Spinal cord (tissue), 10 donors: ENCODE results near the gene NEURL1B. TPM values are rescaled to one million over a fixed set of nuclear protein-coding genes. Genes with fewer than 3 reads are reported as not detected.

Experiments used
- DNase-seq, 6 donors: peaks; one replicate each; pipeline versions ENCODE4 v3.0.0 to v3.0.0-alpha.2; 2013 to 2015; ENCODE audit warnings: low spot score in 6 of 6, low read depth in 4 of 6
- H3K27ac ChIP-seq: one replicate; pipeline ENCODE4 v1.5.1; 2013; ENCODE audit warnings: low read depth, low read length, control low read depth
- H3K27me3 ChIP-seq: one replicate; pipeline ENCODE4 v1.6.1; 2013; ENCODE audit warnings: low read length; ENCODE audit not compliant: control insufficient read depth, insufficient read depth
- H3K36me3 ChIP-seq: one replicate; pipeline ENCODE4 v1.6.1; 2013; ENCODE audit warnings: low read length; ENCODE audit not compliant: control insufficient read depth, insufficient read depth
- H3K4me1 ChIP-seq: one replicate; pipeline ENCODE4 v1.6.1; 2013; ENCODE audit warnings: low read length; ENCODE audit not compliant: control insufficient read depth, insufficient read depth
- H3K4me3 ChIP-seq: one replicate; pipeline ENCODE4 v1.5.1; 2013; ENCODE audit warnings: low read depth, low read length, control low read depth
- H3K9me3 ChIP-seq: one replicate; pipeline ENCODE4 v1.6.1; 2013; ENCODE audit warnings: low read length; ENCODE audit not compliant: control insufficient read depth, insufficient read depth
- WGBS: methylation state at CpG from one replicate; pipeline ENCODE4 v1.1.5; 2013; ENCODE audit warnings: missing lambda C conversion rate; ENCODE audit not compliant: insufficient coverage; 5-methylcytosine and 5-hydroxymethylcytosine counted together
- polyA plus RNA-seq, 2 donors: library from polyadenylated mRNA; unstranded; fragments of 120-200 nt; gene quantifications; one replicate each; pipeline ENCODE4 v1.2.1, GENCODE V29; 2013; ENCODE audit not compliant: insufficient read length in 2 of 2
- total RNA-seq, 2 donors: library from RNA; depleted of rRNA in 1 of 2; stranded (reverse); fragments of 120-200 nt in 1 of 2; fragments of >200 nt in 1 of 2; gene quantifications; one replicate each; pipeline versions ENCODE4 v1.2.3 to v1.2.4, GENCODE V29; 2013 to 2014
- donor health status: healthy.

NEURL1B gene
- total and polyA plus RNA-seq, 4 donors, result 8.5 to 17.4 (median 16.5) TPM

- no peaks in the 10 kb centered on the region for H3K27me3 ChIP-seq
- peaks cover 14% of the 10 kb centered on the region for H3K36me3 ChIP-seq
- H3K4me1 ChIP-seq, result peaks cover 33% of the 10 kb centered on the region
- no peak overlapping the region for H3K4me3 ChIP-seq
- peak overlapping the region; percentile 94 for H3K27ac ChIP-seq
- no peaks in the 10 kb centered on the region for H3K9me3 ChIP-seq
- WGBS, result 100% methylated on average over 2 of the region's 3 CpGs
- no peak for DNase-seq
These were observed 19.9 kb downstream of the NEURL1B start for GRCh38 chr5:172660974-172661373.

GRCh38 chr5:172661526-172661925, 20.5 kb downstream of the NEURL1B start:
- Histone ChIP-seq H3K4me3 (no peak overlapping the region), H3K27ac (peak overlapping the region; percentile 94), H3K4me1 (peaks cover 33% of the 10 kb centered on the region), H3K36me3 (peaks cover 14% of the 10 kb centered on the region), H3K27me3 (no peaks in the 10 kb centered on the region), H3K9me3 (no peaks in the 10 kb centered on the region)
- 89% methylated on average over 9 of the region's 9 CpGs for whole genome bisulfite sequencing
- peak in 1 of 6 donors; percentile 50 for DNase-seq

- H3K9me3 ChIP-seq, result no peaks in the 10 kb centered on the region
- DNase-seq, result no peak
- H3K4me3 ChIP-seq, result no peak overlapping the region
- H3K36me3 ChIP-seq, result peaks cover 14% of the 10 kb centered on the region
- WGBS, result 100% methylated on average over 1 of the region's 2 CpGs
- H3K4me1 ChIP-seq, result peaks cover 32% of the 10 kb centered on the region
- H3K27me3 ChIP-seq, result no peaks in the 10 kb centered on the region
- H3K27ac ChIP-seq, result no peak overlapping the region
These were observed 21.5 kb downstream of the NEURL1B start for GRCh38 chr5:172662596-172662995.

- Histone ChIP-seq H3K4me3 (no peak overlapping the region), H3K27ac (no peak overlapping the region), H3K4me1 (peaks cover 28% of the 10 kb centered on the region), H3K9me3 (no peaks in the 10 kb centered on the region), H3K36me3 (peaks cover 14% of the 10 kb centered on the region), H3K27me3 (no peaks in the 10 kb centered on the region)
- 75% methylated on average over 5 of the region's 5 CpGs for WGBS
- no peak for DNase-seq
These were observed 23.0 kb downstream of the NEURL1B start for GRCh38 chr5:172664018-172664417.

GRCh38 chr5:172664681-172665541, 23.8 kb downstream of the NEURL1B start:
- H3K4me3 ChIP-seq, result no peak overlapping the region
- H3K36me3 ChIP-seq, result peaks cover 8% of the 10 kb centered on the region
- H3K27ac ChIP-seq, result no peak overlapping the region
- DNase-seq, result no peak
- peaks cover 19% of the 10 kb centered on the region for H3K4me1 ChIP-seq
- no peaks in the 10 kb centered on the region for H3K9me3 ChIP-seq
- H3K27me3 ChIP-seq, result no peaks in the 10 kb centered on the region
- 80% methylated on average over 11 of the region's 16 CpGs for WGBS

- Histone ChIP-seq H3K4me1 (peaks cover 8% of the 10 kb centered on the region), H3K36me3 (peaks cover 15% of the 10 kb centered on the region), H3K9me3 (no peaks in the 10 kb centered on the region), H3K4me3 (no peak overlapping the region), H3K27me3 (no peaks in the 10 kb centered on the region), H3K27ac (no peak overlapping the region)
- WGBS, result 80% methylated on average over 7 of the region's 7 CpGs
- no peak for DNase-seq
These were observed 25.2 kb downstream of the NEURL1B start for GRCh38 chr5:172666251-172666650.

- peak overlapping the region; percentile 25 for H3K27ac ChIP-seq
These were observed 26.9 kb downstream of the NEURL1B start for GRCh38 chr5:172667786-172668593.

GRCh38 chr5:172668594-172669071, 27.6 kb downstream of the NEURL1B start:
- Histone ChIP-seq H3K4me3 (no peak overlapping the region), H3K27ac (peak overlapping the region; percentile 25), H3K4me1 (peaks cover 8% of the 10 kb centered on the region)

More at GRCh38 chr5:172667786-172668593, 26.9 kb downstream of the NEURL1B start:
- 64% methylated on average over 6 of the region's 7 CpGs for WGBS
- no peak overlapping the region for H3K4me3 ChIP-seq
- no peaks in the 10 kb centered on the region for H3K27me3 ChIP-seq
- DNase-seq, result peak in 1 of 6 donors; percentile 49
- peaks cover 8% of the 10 kb centered on the region for H3K4me1 ChIP-seq
- peaks cover 15% of the 10 kb centered on the region for H3K36me3 ChIP-seq
- H3K9me3 ChIP-seq, result no peaks in the 10 kb centered on the region

GRCh38 chr5:172669386-172670004, 28.4 kb downstream of the NEURL1B start:
- no peak overlapping the region for H3K4me3 ChIP-seq
- H3K9me3 ChIP-seq, result no peaks in the 10 kb centered on the region
- H3K4me1 ChIP-seq, result peaks cover 8% of the 10 kb centered on the region
- no peaks in the 10 kb centered on the region for H3K27me3 ChIP-seq
- no peak for DNase-seq
- 65% methylated on average over 41 of the region's 45 CpGs for WGBS
- peaks cover 15% of the 10 kb centered on the region for H3K36me3 ChIP-seq
- H3K27ac ChIP-seq, result no peak overlapping the region

More at GRCh38 chr5:172668594-172669071, 27.6 kb downstream of the NEURL1B start:
- DNase-seq, result peak in 1 of 6 donors; percentile 62
- Histone ChIP-seq H3K9me3 (no peaks in the 10 kb centered on the region), H3K36me3 (peaks cover 15% of the 10 kb centered on the region), H3K27me3 (no peaks in the 10 kb centered on the region)
- WGBS, result no CpG with 5 or more reads among the region's 11 CpGs
